RWPE1 (cell line): Measurements from ENCODE around the gene KIAA1217.
A peak's percentile ranks its signal among the peaks of the same experiment; 100 is the strongest.
"Not testable (repeated sequence)": the region's sequence is repeated elsewhere in the genome, so short reads cannot be mapped to it uniquely, and the experiment has no call there.

Source experiments
- CTCF ChIA-PET: fragments of 350-600 bp; sonication (Branson Sonifier 250); formaldehyde crosslinking; extraction: SDS; loops from one replicate; lab custom pipeline; 2021; lab: Yijun Ruan, JAX
- POLR2A ChIA-PET: fragments of 400-600 bp; formaldehyde crosslinking; extraction: SDS; loops from one replicate; lab custom pipeline; 2020; ENCODE audit warnings: antibody characterized with exemption; ENCODE audit not compliant: low non-redundant PET; lab: Yijun Ruan, JAX
- DNase-seq: peaks from one replicate; pipeline ENCODE4 v3.0.0; 2012; ENCODE audit warnings: low spot score
- H3K27ac ChIP-seq: fragments of 450-650 bp; 2 replicates; pipeline ENCODE4 v1.5.1; 2017
- CTCF ChIP-seq: fragments of 450-650 bp; conservative IDR thresholded peaks from 2 replicates; pipeline ENCODE4 v1.5.1; 2017; ENCODE audit warnings: low read depth, mild to moderate bottlenecking

Gene KIAA1217

GRCh38 chr10:24479806-24480205, 270.9 kb downstream of the KIAA1217 start:
- no peak for TF ChIP-seq CTCF
- H3K27ac ChIP-seq = no peak overlapping the region
- ChIA-PET CTCF (no interaction called here), POLR2A (no interaction called here)
- no peak for DNase-seq

GRCh38 chr10:24480447-24480846, 271.5 kb downstream of the KIAA1217 start:
- DNase-seq = no peak
- ChIA-PET CTCF (interaction anchor here (0.6 kb wide), 1 partner anchor 77 kb away, joined by 3 read pairs; no protein-coding TSS in a partner anchor), POLR2A (no interaction called here)
- TF ChIP-seq CTCF = no peak
- H3K27ac ChIP-seq = no peak overlapping the region

- no peak overlapping the region for H3K27ac ChIP-seq
- CTCF ChIA-PET = interaction anchor here (0.6 kb wide), 1 partner anchor 76 kb away, joined by 3 read pairs; no protein-coding TSS in a partner anchor
- POLR2A ChIA-PET = no interaction called here
- TF ChIP-seq CTCF = no peak
- no peak for DNase-seq
These were observed 272.3 kb downstream of the KIAA1217 start for GRCh38 chr10:24481241-24481640.

GRCh38 chr10:24482713-24483112, 273.8 kb downstream of the KIAA1217 start:
- CTCF ChIA-PET = interaction anchor here (0.6 kb wide), 1 partner anchor 89 kb away, joined by 3 read pairs; no protein-coding TSS in a partner anchor
- POLR2A ChIA-PET, DNase-seq: not testable (repeated sequence)
- H3K27ac ChIP-seq = peak overlapping the region; percentile 94

GRCh38 chr10:24483701-24484100, 274.8 kb downstream of the KIAA1217 start:
- DNase-seq = peak; percentile 97
- POLR2A ChIA-PET = no interaction called here
- no peak for TF ChIP-seq CTCF
- H3K27ac ChIP-seq = peak overlapping the region; percentile 94
- CTCF ChIA-PET = interaction anchor here (1.1 kb wide), 1 partner anchor 15 kb away, joined by 3 read pairs; no protein-coding TSS in a partner anchor

GRCh38 chr10:24484771-24485170, 275.8 kb downstream of the KIAA1217 start:
- no peak for TF ChIP-seq CTCF
- POLR2A ChIA-PET = no interaction called here
- peak overlapping the region; percentile 94 for H3K27ac ChIP-seq
- CTCF ChIA-PET = interaction anchor here (0.6 kb wide), 1 partner anchor 198 kb away, joined by 3 read pairs; no protein-coding TSS in a partner anchor
- no peak for DNase-seq

- DNase-seq = no peak
- TF ChIP-seq CTCF = no peak
- peak overlapping the region; percentile 94 for H3K27ac ChIP-seq
- CTCF ChIA-PET = interaction anchor here (0.6 kb wide), 1 partner anchor 198 kb away, joined by 3 read pairs; no protein-coding TSS in a partner anchor
- POLR2A ChIA-PET = no interaction called here
These were observed 276.4 kb downstream of the KIAA1217 start for GRCh38 chr10:24485304-24485703.
